Measurements from ENCODE around the gene MYO1A.
A peak's percentile ranks its signal among the peaks of the same experiment; 100 is the strongest.

The MYO1A gene

DNA sequence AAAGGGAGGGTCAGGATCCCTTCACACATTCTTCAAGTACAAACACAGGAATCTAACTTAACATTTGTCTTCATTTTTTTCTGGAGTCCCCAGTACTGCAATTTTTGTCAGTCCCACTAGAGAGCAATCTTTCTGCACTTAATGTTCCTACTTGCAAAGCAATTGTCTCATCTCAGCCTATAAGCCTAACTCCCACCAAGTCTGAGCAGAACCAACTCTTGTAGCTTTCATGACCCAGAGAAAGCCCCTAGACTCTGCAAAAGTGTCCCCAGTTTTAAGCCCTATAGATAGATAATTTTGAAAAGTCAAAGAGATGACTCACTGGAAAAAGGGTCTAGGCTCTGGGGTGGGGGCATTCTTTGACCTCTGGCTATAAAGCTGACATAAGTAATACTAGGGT is 41.8 kb downstream of the MYO1A start:
- no peak overlapping the region for H3K4me3 ChIP-seq (ENCODE audit: low read length)
- no peaks in the 10 kb centered on the region for H4K20me1 ChIP-seq (ENCODE audit: insufficient read depth, low read length)
- no peak overlapping the region for H3K9ac ChIP-seq (ENCODE audit: low read length)
- peaks cover 16% of the 10 kb centered on the region for H3K4me1 ChIP-seq (ENCODE audit: low read length)
- H2AFZ ChIP-seq (ENCODE audit: low read length): no peak overlapping the region
- no peak overlapping the region for H3K27ac ChIP-seq (ENCODE audit: low read length)
- peaks cover 5% of the 10 kb centered on the region; the same call in 1 of the 2 replicates for H3K27me3 ChIP-seq (replicated peaks; ENCODE audit: insufficient read depth, low read length)
- no peaks in the 10 kb centered on the region for H3F3A ChIP-seq (ENCODE audit: insufficient read depth, low read length)
- peaks cover 5% of the 10 kb centered on the region; the same call in 1 of the 2 replicates for H3K36me3 ChIP-seq (replicated peaks; ENCODE audit: insufficient read depth, low read length)
- peak; percentile 65 for DNase-seq
- peaks cover 30% of the 10 kb centered on the region for H3K79me2 ChIP-seq (ENCODE audit: low read length)
- no peak overlapping the region for H3K4me2 ChIP-seq (ENCODE audit: low read depth, low read length)
- TF ChIP-seq, protein P1, sequence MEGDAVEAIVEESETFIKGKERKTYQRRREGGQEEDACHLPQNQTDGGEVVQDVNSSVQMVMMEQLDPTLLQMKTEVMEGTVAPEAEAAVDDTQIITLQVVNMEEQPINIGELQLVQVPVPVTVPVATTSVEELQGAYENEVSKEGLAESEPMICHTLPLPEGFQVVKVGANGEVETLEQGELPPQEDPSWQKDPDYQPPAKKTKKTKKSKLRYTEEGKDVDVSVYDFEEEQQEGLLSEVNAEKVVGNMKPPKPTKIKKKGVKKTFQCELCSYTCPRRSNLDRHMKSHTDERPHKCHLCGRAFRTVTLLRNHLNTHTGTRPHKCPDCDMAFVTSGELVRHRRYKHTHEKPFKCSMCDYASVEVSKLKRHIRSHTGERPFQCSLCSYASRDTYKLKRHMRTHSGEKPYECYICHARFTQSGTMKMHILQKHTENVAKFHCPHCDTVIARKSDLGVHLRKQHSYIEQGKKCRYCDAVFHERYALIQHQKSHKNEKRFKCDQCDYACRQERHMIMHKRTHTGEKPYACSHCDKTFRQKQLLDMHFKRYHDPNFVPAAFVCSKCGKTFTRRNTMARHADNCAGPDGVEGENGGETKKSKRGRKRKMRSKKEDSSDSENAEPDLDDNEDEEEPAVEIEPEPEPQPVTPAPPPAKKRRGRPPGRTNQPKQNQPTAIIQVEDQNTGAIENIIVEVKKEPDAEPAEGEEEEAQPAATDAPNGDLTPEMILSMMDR (IDR thresholded peaks at IDR 0.05; ENCODE audit: low read length): peak; percentile 65
- no peak for TF ChIP-seq EZH2phosphoT487 (IDR thresholded peaks at IDR 0.05; ENCODE audit: low read length)
- H3K9me2 ChIP-seq (replicated peaks; ENCODE audit: insufficient read depth, low read length): no peaks in the 10 kb centered on the region
- no peaks in the 10 kb centered on the region for H3K9me3 ChIP-seq (replicated peaks; ENCODE audit: insufficient read depth, low read length)

DNA sequence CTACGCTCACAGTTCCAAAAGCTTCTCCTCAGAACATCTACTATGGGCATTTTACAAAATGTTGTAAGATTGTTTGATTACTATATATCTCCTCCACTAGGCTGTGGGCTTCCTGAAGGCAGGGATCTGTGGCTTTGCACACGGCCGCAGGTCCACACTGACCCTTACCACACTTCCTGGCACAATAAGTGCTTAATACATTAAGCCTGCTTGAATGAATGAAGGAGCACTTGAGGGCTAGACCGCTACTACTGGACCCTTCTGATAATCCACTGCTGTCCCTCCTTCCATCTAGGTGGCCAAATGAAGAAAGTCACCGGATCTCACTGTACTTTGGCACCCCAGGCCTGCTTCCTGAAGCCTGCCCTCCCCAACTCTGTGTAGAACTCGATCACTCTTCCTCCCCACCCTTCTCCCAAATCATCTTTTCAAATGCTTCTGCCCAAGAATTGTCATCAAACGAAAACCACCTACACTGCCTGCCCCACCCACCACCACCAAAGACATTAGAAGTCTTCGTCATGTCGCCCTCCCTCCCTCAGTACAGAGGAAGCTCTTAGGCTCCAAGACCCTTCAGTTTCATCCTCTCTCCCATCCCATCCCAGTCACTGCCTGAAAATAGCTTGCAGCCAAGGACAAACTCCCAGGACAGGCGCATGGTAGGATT is 43.0 kb downstream of the MYO1A start:
- Histone ChIP-seq H3K4me2 (ENCODE audit: low read depth, low read length) (peak overlapping the region; percentile 48), H3K79me2 (ENCODE audit: low read length) (peaks cover 32% of the 10 kb centered on the region), H3K36me3 (replicated peaks; ENCODE audit: insufficient read depth, low read length) (peaks cover 5% of the 10 kb centered on the region; the same call in 1 of the 2 replicates), H3K9ac (ENCODE audit: low read length) (peak overlapping the region; percentile 14; the same call in 1 of the 2 replicates), H3F3A (ENCODE audit: insufficient read depth, low read length) (no peaks in the 10 kb centered on the region), H3K9me2 (replicated peaks; ENCODE audit: insufficient read depth, low read length) (no peaks in the 10 kb centered on the region), H3K4me1 (ENCODE audit: low read length) (peaks cover 15% of the 10 kb centered on the region), H3K27ac (ENCODE audit: low read length) (no peak overlapping the region), H3K4me3 (ENCODE audit: low read length) (peak overlapping the region; percentile 31; the same call in 1 of the 2 replicates), H4K20me1 (ENCODE audit: insufficient read depth, low read length) (no peaks in the 10 kb centered on the region), H3K9me3 (replicated peaks; ENCODE audit: insufficient read depth, low read length) (no peaks in the 10 kb centered on the region), H3K27me3 (replicated peaks; ENCODE audit: insufficient read depth, low read length) (no peaks in the 10 kb centered on the region), H2AFZ (ENCODE audit: low read length) (peak overlapping the region; percentile 71)
- DNase-seq: no peak
- TF ChIP-seq EZH2phosphoT487 (IDR thresholded peaks at IDR 0.05; ENCODE audit: low read length) (no peak), EZH2 (optimal IDR thresholded peaks at IDR 0.05; ENCODE audit: low read depth, low read length) (no peak)
- TF ChIP-seq, protein P1 (IDR thresholded peaks at IDR 0.05; ENCODE audit: low read length): no peak; the same call in 1 of the 2 replicates

DNA sequence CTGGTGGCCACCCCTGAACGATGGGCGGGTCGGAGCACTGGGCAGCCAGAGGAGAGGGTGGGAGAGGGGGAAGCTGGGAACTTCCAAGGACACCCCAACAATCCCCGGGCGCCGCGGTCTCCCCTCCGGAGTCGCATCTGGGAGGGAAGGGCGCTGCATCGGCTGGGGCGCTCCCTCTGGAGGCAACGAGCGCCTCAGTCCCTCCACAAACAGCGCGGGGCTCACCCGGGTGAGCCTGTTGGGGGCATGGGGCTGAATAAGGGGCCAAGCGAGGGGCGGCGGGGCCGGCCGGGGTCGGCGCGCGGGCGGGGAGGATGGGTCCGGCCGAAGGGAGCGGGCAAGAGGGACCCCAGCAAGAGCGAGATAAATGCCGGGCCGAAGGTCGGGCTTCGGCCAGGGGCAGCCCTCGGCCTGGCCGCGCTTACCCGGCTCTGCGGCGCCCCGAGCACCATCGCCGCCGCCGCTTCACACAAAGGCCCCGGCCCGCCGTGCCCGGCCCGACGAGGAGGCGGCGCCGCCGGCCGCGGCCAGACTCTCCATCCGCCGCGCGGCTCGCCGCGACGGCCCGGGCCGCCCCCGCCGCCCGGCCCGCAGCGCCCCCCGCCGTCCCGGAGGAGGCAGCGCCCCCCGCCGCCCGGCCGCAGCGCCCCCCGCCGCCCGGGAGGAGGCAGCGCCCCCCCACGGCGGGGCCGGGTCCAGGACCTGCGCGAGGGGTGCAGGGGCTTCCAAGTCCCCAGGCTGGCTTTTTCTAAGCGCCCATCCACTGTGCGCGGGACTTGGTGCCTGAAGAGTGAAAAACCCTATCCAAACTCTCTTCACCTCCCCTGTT is 43.7 kb downstream of the MYO1A start, which contains the start of gene ZBTB39:
TSS of gene ZBTB39 (minus strand) at position 567 of the 829 bp plus-strand sequence. CDS start 1,629 bp downstream, outside the sequence.
- peak within 1 kb of the TSS; percentile 89 for H3K4me3 ChIP-seq (ENCODE audit: low read length)
- H3K36me3 ChIP-seq (replicated peaks; ENCODE audit: insufficient read depth, low read length): peaks cover 5% of the 10 kb centered on the region; the same call in 1 of the 2 replicates
- no peaks in the 10 kb centered on the region for H4K20me1 ChIP-seq (ENCODE audit: insufficient read depth, low read length)
- H3K79me2 ChIP-seq (ENCODE audit: low read length): peaks cover 40% of the 10 kb centered on the region
- no peaks in the 10 kb centered on the region for H3K27me3 ChIP-seq (replicated peaks; ENCODE audit: insufficient read depth, low read length)
- H3K4me1 ChIP-seq (ENCODE audit: low read length): peaks cover 7% of the 10 kb centered on the region; the same call in 1 of the 2 replicates
- no peaks in the 10 kb centered on the region for H3K9me3 ChIP-seq (replicated peaks; ENCODE audit: insufficient read depth, low read length)
- no peak for TF ChIP-seq EZH2phosphoT487 (IDR thresholded peaks at IDR 0.05; ENCODE audit: low read length)
- TF ChIP-seq, protein P1 (IDR thresholded peaks at IDR 0.05; ENCODE audit: low read length): peak; percentile 51
- H3K9me2 ChIP-seq (replicated peaks; ENCODE audit: insufficient read depth, low read length): no peaks in the 10 kb centered on the region
- H3K9ac ChIP-seq (ENCODE audit: low read length): peak within 1 kb of the TSS; percentile 88
- peak; percentile 66 for DNase-seq
- H3K4me2 ChIP-seq (ENCODE audit: low read depth, low read length): peak within 1 kb of the TSS; percentile 90
- H2AFZ ChIP-seq (ENCODE audit: low read length): peak within 1 kb of the TSS; percentile 79
- peak within 1 kb of the TSS; percentile 23; the same call in 1 of the 2 replicates for H3K27ac ChIP-seq (ENCODE audit: low read length)
- H3F3A ChIP-seq (ENCODE audit: insufficient read depth, low read length): no peaks in the 10 kb centered on the region

Data from MM.1S (cell line).